Right cardiac atrium (tissue), 5 donors: Measurements from ENCODE around the gene SMC6. TPM values are rescaled to one million over a fixed set of nuclear protein-coding genes. Genes with fewer than 3 reads are reported as not detected.
A peak's percentile ranks its signal among the peaks of the same experiment; 100 is the strongest.

ENCODE experiments used
- ATAC-seq, 2 donors: fragments of 200-7000 bp; cut with Tn5 transposase; one replicate each; pipeline versions ENCODE4 v1.8.0 to v1.9.1; 2020; ENCODE audit warnings: moderate library complexity in 2 of 2, mild to moderate bottlenecking in 1 of 2
- DNase-seq, 3 donors: peaks; one replicate each; pipeline ENCODE4 v3.0.0-alpha.2; 2020
- H3K27ac ChIP-seq: one replicate; pipeline ENCODE4 v1.5.1; 2013; ENCODE audit warnings: mild to moderate bottlenecking, low read length, control low read depth, moderate library complexity
- H3K27me3 ChIP-seq: one replicate; pipeline ENCODE4 v1.6.1; 2013; ENCODE audit not compliant: control insufficient read depth, insufficient read depth
- H3K4me1 ChIP-seq: one replicate; pipeline ENCODE4 v1.6.1; 2013; ENCODE audit warnings: low read length; ENCODE audit not compliant: control insufficient read depth, insufficient read depth
- H3K4me3 ChIP-seq: one replicate; pipeline ENCODE4 v1.5.1; 2013; ENCODE audit warnings: low read length, control low read depth
- H3K9me3 ChIP-seq: one replicate; pipeline ENCODE4 v1.6.1; 2013; ENCODE audit warnings: low read length; ENCODE audit not compliant: control insufficient read depth
- WGBS: extraction: QIAGEN DNeasy Blood & Tissue Kit; methylation state at CpG from one replicate; pipeline ENCODE4 v1.1.7; 2013; 5-methylcytosine and 5-hydroxymethylcytosine counted together
- intact Hi-C, 4 donors: fragments of 100-400 bp; cut with DNase I; formaldehyde crosslinking; loops; one replicate each; pipeline versions ENCODE4 v1.11.0 to v1.14.0; 2022 to 2023
- polyA plus RNA-seq: library from polyadenylated mRNA; stranded (reverse); fragments of 200-250 nt; gene quantifications from one replicate; pipeline ENCODE4 v1.2.3, GENCODE V29; 2013
- total RNA-seq, 4 donors: library from RNA; stranded (reverse); fragmentation: NEBNext Ultra II Directional; extraction: Animal tissue kit (Norgen Biotek cat#: 25700); gene quantifications; one replicate each; pipeline ENCODE4 v1.2.1, GENCODE V29; 2021
- donor health status: healthy with polysubstance abuse.
- donor health status: DM: no; HTN: yes; CAD: no.
- donor health status: DM: no; HTN: no; CAD: no.
- donor health status: DM: no; HTN: yes; CAD: no; lungs with severe emphysema.
- donor health status: DM: yes; HTN: yes; CAD: no.

Gene SMC6
- total and polyA plus RNA-seq, 5 donors = 10.0 to 14.6 (median 12.7) TPM

DNA sequence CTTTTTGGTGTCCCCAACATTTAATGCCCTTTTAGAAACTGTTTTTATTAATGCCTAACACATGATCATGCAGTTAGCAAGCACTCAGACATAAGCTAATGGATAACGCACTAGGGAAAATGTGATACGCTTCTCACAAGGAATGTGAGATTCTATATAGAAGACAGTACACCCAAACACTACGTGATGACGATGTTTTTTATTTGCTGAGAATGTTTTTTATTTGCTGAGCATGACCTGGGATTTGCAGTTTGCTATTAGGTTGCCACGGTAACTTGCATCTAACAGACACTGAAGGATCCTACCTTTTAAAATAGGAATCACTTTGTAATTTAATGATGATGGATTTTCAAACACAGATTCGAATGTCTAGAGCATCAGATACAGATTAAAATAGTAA lies 4.9 kb downstream of the SMC6 start:
- DNase-seq (no peak), ATAC-seq (no peak)
- no peak overlapping the region for H3K27ac ChIP-seq
- intact Hi-C loops = no loop called here
- no peak overlapping the region for H3K4me3 ChIP-seq
- H3K27me3 ChIP-seq = no peaks in the 10 kb centered on the region
- H3K9me3 ChIP-seq = no peaks in the 10 kb centered on the region
- H3K4me1 ChIP-seq = no peaks in the 10 kb centered on the region
- WGBS = 96% methylated on average over 6 of the region's 6 CpGs

DNA sequence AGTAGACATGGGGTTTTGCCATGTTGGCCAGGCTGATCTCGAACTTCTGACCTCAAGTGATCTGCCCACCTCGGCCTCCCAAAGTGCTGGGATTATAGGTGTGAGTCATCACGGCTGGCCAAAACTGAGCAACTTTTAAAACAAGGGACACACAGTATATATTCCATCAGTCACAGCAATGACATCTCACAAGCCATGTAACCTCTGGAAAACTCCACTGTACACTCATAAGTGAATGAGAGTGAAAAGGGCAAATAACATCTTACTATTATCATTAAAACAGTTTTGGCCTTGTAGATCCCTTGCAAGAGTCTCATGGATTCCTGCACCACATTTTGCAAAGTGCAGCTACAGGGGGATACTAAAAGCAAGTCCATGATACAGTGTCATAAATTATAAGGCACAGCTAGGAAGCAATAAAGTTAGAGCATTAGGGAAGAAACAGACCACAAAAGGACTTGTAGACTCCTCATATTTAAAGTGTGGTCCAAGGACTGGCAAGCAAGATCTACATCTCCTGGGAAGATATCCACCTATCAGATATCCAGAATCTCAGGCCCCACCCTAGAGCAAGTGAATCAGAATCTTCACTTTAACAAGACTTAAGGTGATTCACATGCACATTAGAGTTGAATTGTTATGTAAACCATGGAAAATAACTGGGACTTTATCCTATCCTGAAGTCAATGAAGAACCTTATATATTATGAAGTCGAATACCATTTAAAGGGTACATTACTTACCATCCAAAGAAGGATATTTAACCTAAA lies 5.7 kb downstream of the SMC6 start:
- H3K27me3 ChIP-seq = no peaks in the 10 kb centered on the region
- 88% methylated on average over 4 of the region's 4 CpGs for WGBS
- no peaks in the 10 kb centered on the region for H3K9me3 ChIP-seq
- ATAC-seq (no peak), DNase-seq (no peak)
- intact Hi-C loops = no loop called here
- no peaks in the 10 kb centered on the region for H3K4me1 ChIP-seq
- H3K27ac ChIP-seq = no peak overlapping the region
- H3K4me3 ChIP-seq = no peak overlapping the region

DNA sequence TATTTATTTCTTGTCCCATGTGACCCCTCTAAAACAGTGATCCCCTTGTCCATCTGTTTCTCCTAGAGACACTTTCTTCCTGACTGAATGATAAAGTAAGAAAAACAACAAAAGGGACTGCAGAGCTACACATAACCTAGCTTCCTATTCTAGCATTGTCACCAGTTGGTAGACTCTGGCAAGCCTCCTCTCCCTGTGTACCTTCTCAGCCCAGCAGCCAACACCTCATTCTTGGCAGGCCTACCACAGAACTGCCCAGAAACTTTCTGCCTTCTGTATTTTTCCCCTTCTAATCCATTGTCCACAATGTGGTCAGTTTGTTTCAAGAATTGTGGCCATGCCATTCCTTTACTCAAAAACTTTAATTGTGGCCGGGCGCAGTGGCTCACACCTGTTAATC lies 13.4 kb downstream of the SMC6 start:
- 99% methylated on average over 2 of the region's 2 CpGs for WGBS
- peak in 1 of 2 donors; percentile 67 for ATAC-seq
- H3K27me3 ChIP-seq = no peaks in the 10 kb centered on the region

DNA sequence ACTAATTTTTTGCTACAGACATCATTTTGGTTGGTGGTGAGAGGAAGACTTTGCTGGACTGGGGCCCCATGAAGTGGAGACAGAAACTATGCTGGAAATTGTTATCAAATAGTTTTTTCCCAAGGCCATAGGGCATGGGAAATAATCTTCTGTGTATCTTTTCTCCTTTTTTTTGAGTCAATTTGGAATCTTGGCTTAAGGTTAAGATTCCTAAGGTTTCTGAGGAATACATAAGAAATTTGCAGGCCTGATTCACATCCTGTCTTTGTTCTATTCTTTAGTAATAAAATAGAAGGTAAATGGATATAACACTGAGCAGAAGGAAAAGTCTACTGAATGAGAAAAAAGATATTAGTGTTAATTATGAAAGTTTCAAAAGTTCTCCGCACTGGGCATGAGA lies 16.6 kb downstream of the SMC6 start:
- ATAC-seq (no peak), DNase-seq (no peak)
- H3K4me1 ChIP-seq = no peaks in the 10 kb centered on the region
- no peaks in the 10 kb centered on the region for H3K9me3 ChIP-seq
- H3K27ac ChIP-seq = no peak overlapping the region
- 73% methylated on average over 1 of the region's 1 CpG for WGBS
- no peaks in the 10 kb centered on the region for H3K27me3 ChIP-seq
- H3K4me3 ChIP-seq = no peak overlapping the region
- intact Hi-C loops = no loop called here

More for the DNA sequence above, 13.4 kb downstream of the SMC6 start:
- H3K9me3 ChIP-seq = no peaks in the 10 kb centered on the region
- H3K27ac ChIP-seq = no peak overlapping the region
- H3K4me1 ChIP-seq = no peaks in the 10 kb centered on the region
- intact Hi-C loops = no loop called here
- H3K4me3 ChIP-seq = no peak overlapping the region
- peak in 1 of 3 donors; percentile 42 for DNase-seq

DNA sequence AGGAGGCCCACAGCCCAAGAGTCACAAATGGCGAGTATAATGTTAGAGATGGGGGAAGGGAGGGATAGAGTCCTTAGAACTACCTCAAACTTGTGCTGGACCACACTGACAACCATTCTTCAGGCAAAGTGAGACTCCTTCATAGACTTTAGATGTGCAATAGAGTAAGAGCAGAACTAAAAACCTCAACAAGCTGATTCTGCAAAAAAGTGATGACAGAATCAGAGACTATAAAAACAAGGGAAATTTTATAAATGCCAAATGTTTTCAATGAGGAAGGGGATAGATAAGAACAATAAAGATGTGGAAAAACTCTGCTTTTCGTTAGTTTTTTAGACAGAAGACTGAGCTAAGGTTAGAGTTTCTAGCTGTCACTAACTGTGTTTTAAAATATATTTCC lies 17.7 kb downstream of the SMC6 start:
- no peaks in the 10 kb centered on the region for H3K27me3 ChIP-seq
- no peak overlapping the region for H3K4me3 ChIP-seq
- 80% methylated on average over 2 of the region's 2 CpGs for WGBS
- H3K9me3 ChIP-seq = no peaks in the 10 kb centered on the region
- H3K27ac ChIP-seq = no peak overlapping the region
- ATAC-seq = no peak
- intact Hi-C loops = no loop called here
- no peak for DNase-seq
- no peaks in the 10 kb centered on the region for H3K4me1 ChIP-seq

DNA sequence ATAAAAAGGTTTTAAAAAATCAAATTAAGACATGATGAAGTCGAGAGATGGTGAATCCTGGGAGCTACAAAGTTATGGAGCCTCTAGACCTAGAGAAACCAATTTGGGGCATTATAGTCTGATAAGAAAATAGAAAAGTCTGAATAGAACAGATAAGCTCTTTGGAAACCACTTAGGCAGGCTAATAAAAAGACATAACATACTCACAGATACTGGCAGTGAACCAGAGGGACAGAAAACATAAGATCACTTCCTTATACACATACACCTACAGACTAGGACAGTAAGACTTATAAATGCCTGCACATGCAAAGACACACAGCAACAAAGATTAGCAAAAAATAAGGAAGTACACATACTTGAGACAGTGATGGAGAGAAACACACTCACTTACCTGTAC lies 20.0 kb downstream of the SMC6 start:
- WGBS = 86% methylated on average over 1 of the region's 1 CpG
- DNase-seq = no peak
- Histone ChIP-seq H3K4me3 (no peak overlapping the region), H3K9me3 (no peaks in the 10 kb centered on the region), H3K27ac (no peak overlapping the region), H3K27me3 (no peaks in the 10 kb centered on the region), H3K4me1 (no peaks in the 10 kb centered on the region)
- intact Hi-C loops = no loop called here
- no peak for ATAC-seq

DNA sequence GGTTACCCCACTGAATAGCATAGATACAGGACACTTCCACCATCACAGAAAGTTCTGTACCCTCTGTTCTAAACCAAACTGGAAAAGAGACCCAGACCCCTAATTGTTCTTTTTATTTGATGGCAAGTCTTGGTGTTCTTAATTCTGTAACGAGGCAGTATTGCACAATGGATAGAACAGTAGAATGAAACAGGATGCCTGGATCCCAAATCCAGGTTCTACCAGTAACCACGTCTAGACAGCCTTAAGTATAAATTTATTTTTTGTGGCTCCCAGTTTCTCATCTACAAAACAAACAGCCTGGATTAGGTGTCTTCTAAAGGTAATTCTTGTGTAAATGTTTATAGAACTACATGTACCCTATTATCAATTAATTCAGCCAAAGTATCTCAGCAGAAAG lies 23.7 kb downstream of the SMC6 start:
- 88% methylated on average over 2 of the region's 2 CpGs for WGBS
- ATAC-seq (no peak), DNase-seq (no peak)
- Histone ChIP-seq H3K27ac (no peak overlapping the region), H3K9me3 (no peaks in the 10 kb centered on the region), H3K4me1 (no peaks in the 10 kb centered on the region), H3K27me3 (no peaks in the 10 kb centered on the region), H3K4me3 (no peak overlapping the region)
- intact Hi-C loops = no loop called here

DNA sequence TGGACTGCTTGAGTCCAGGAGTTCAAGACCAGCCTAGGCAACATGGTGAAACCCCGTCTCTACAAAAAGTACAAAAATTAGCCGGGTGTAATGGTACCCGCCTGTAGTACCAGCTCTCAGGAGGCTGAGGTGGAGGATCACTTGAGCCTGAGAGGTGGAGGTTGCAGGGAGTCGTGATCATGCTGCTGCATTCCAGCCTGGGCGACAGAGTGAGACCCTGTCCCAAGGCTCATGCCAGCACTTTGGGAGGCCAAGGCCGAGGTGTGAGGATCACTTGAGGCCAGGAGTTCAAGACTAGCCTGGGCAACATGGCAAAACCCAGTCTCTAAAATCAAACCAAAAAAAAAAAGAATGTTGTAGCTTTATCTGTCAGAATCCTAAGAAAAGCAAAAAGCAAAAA lies 25.4 kb downstream of the SMC6 start:
- no peak for ATAC-seq
- no peak overlapping the region for H3K27ac ChIP-seq
- H3K4me1 ChIP-seq = no peaks in the 10 kb centered on the region
- H3K27me3 ChIP-seq = no peaks in the 10 kb centered on the region
- 98% methylated on average over 6 of the region's 6 CpGs for WGBS
- H3K9me3 ChIP-seq = no peaks in the 10 kb centered on the region
- no peak for DNase-seq
- H3K4me3 ChIP-seq = no peak overlapping the region
- intact Hi-C loops = no loop called here

DNA sequence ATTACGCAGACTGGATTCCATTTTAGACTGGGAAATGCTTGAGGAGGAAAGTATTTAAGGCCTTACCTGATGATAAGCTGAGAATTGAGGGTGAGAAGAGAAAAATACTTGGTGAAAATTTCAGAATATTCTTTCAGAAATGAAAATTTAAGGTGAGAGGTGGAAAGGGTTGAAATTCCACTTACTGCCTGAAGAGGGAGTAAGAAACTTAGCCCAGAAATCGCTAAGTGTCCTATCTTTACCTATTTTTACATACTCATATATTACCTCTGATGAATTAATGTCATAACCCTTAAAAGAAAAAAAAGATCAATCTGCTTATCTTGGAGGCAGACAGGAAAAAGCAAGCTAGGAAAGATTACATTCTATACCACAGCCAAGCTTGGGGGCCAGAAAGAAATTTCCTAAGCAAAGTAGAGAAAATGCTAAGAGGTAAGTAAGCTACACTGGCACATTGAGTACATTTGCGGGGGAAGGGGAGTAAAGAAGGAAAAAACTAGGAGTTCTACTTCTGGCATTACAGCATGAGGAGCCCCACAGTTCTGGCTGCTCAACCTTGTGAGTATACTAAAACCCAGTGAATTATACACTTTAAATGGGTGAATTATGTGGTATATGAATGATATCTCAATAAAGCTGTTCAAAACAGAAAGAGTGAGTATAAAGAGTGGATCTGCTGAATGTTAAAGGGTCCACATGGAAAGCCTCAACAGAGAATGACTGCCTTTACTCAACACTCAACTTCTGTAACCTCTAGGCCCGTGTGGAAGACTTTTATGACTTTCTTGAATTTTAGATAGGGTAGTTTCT lies 33.8 kb downstream of the SMC6 start:
- H3K4me3 ChIP-seq = no peak overlapping the region
- H3K4me1 ChIP-seq = no peaks in the 10 kb centered on the region
- intact Hi-C loops = loop anchor here in 2 of 4 donors (5.0 to 10.0 kb wide), 2 partner anchors 105 to 113 kb away; no protein-coding TSS in a partner anchor
- ATAC-seq = no peak
- DNase-seq = no peak
- WGBS = 73% methylated on average over 4 of the region's 4 CpGs
- no peaks in the 10 kb centered on the region for H3K27me3 ChIP-seq
- H3K9me3 ChIP-seq = no peaks in the 10 kb centered on the region
- no peak overlapping the region for H3K27ac ChIP-seq

DNA sequence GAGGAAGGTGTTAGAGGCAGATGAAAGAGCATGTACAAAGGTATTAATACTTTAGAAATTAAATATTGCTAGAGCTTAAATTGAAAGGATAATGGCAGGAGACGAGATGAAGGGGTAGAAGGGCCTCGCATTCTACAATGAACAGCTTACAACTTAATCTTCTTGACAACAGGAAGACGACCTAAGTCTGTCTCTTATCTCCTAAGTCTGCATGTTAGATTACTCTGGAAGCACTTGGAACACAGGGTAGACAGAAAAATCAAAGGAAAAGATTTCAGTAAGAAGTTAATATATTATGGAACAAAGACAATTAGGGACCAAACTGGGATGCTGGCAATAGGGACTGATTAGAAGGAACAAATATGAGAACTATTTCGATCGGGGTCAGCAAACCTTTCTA lies 34.9 kb downstream of the SMC6 start:
- H3K4me1 ChIP-seq = no peaks in the 10 kb centered on the region
- no peak overlapping the region for H3K4me3 ChIP-seq
- no peak overlapping the region for H3K27ac ChIP-seq
- ATAC-seq = no peak
- no peaks in the 10 kb centered on the region for H3K9me3 ChIP-seq
- no peak for DNase-seq
- H3K27me3 ChIP-seq = no peaks in the 10 kb centered on the region
- 68% methylated on average over 5 of the region's 5 CpGs for WGBS
- intact Hi-C loops = loop anchor here in 1 of 4 donors (10.0 kb wide), 1 partner anchor 106 kb away; no protein-coding TSS in a partner anchor

DNA sequence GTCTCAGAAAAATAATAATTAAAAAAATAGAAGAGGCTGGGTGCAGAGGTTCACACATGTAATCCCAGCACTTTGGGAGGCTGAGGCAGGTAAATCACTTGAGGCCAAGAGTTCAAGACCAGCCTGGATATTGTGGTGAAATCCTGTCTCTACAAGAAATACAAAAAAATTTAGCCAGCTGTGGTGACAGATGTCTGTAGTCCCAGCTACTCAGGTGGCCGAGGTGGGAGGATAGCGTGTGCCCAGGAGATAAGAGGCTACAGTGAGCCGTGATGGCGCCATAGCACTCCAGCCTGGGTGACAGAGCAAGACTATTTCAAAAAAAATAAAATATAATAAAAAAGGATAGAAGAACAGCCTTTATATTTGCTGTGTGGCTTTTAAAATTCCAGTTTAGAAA lies 35.9 kb downstream of the SMC6 start:
- no peak for ATAC-seq
- 89% methylated on average over 4 of the region's 4 CpGs for WGBS
- H3K4me1 ChIP-seq = no peaks in the 10 kb centered on the region
- DNase-seq = no peak
- no peak overlapping the region for H3K27ac ChIP-seq
- H3K27me3 ChIP-seq = no peaks in the 10 kb centered on the region
- intact Hi-C loops = loop anchor here in 1 of 4 donors (10.0 kb wide), 1 partner anchor 107 kb away; no protein-coding TSS in a partner anchor
- H3K9me3 ChIP-seq = no peaks in the 10 kb centered on the region
- H3K4me3 ChIP-seq = no peak overlapping the region
